CD4-positive, alpha-beta T cell (primary cell): Measurements from ENCODE around the gene FILIP1. TPM values are rescaled to one million over a fixed set of nuclear protein-coding genes. Genes with fewer than 3 reads are reported as not detected.

ENCODE experiments used
- ATAC-seq: fragments of 200-7000 bp; cut with Tn5 transposase; one replicate; pipeline ENCODE4 v1.10.0; 2022; ENCODE audit warnings: mild to moderate bottlenecking; ENCODE audit not compliant: poor library complexity
- CTCF ChIA-PET: fragments of 350-600 bp; sonication (Branson Sonifier 250); formaldehyde crosslinking; loops from one replicate; lab custom pipeline; 2021; ENCODE audit warnings: antibody characterized with exemption, inconsistent platforms; lab: Charles Lee
- POLR2A ChIA-PET: fragments of 350-600 bp; sonication (Branson Sonifier 250); formaldehyde crosslinking; loops from one replicate; lab custom pipeline; 2021; ENCODE audit warnings: antibody characterized with exemption, inconsistent platforms; lab: Charles Lee
- DNase-seq, 14 experiments: peaks; one replicate each; pipeline ENCODE4 v3.0.0-alpha.2; 2013 to 2020; ENCODE audit warnings: mixed read lengths in 2 of 14
- H3K27ac ChIP-seq, 2 donors: one replicate each; pipeline versions ENCODE4 v1.5.1 to v1.7.0; 2013; ENCODE audit warnings: low read length in 2 of 2, low read depth in 1 of 2, mild to moderate bottlenecking in 1 of 2
- H3K27me3 ChIP-seq, 2 experiments: 1 replicate in 1 of 2; 2 replicates in 1 of 2; pipeline versions ENCODE4 v1.6.1 to v1.7.0; 2013; ENCODE audit warnings: low read length in 2 of 2, control low read depth in 1 of 2, mild to moderate bottlenecking in 1 of 2, moderate library complexity in 1 of 2; ENCODE audit not compliant: insufficient read depth in 2 of 2, control insufficient read depth in 1 of 2
- H3K36me3 ChIP-seq: one replicate; pipeline ENCODE4 v1.6.1; 2013; ENCODE audit warnings: low read length, control low read depth; ENCODE audit not compliant: insufficient read depth
- H3K4me1 ChIP-seq: one replicate; pipeline ENCODE4 v1.6.1; 2013; ENCODE audit warnings: low read length, control low read depth; ENCODE audit not compliant: insufficient read depth
- H3K4me3 ChIP-seq: one replicate; pipeline ENCODE4 v1.5.1; 2013; ENCODE audit warnings: mild to moderate bottlenecking, low read length, moderate library complexity
- H3K9me3 ChIP-seq, 2 experiments: 1 replicate in 1 of 2; 2 replicates in 1 of 2; pipeline versions ENCODE4 v1.6.1 to v1.7.0; 2013; ENCODE audit warnings: low read length in 2 of 2, mild to moderate bottlenecking in 2 of 2, control low read depth in 1 of 2, moderate library complexity in 1 of 2; ENCODE audit not compliant: control insufficient read depth in 1 of 2, insufficient read depth in 1 of 2
- H3K27ac Mint-ChIP-seq: one replicate; pipeline ENCODE4 v1.8.0; 2020; ENCODE audit warnings: mixed read lengths
- H3K27me3 Mint-ChIP-seq: one replicate; pipeline ENCODE4 v1.8.0; 2021; ENCODE audit warnings: mixed read lengths
- H3K36me3 Mint-ChIP-seq: one replicate; pipeline ENCODE4 v1.8.0; 2021; ENCODE audit warnings: low read depth, mixed read lengths
- H3K4me1 Mint-ChIP-seq: one replicate; pipeline ENCODE4 v1.8.0; 2021; ENCODE audit warnings: low read depth, mixed read lengths
- H3K4me3 Mint-ChIP-seq: one replicate; pipeline ENCODE4 v1.8.0; 2020; ENCODE audit warnings: mild to moderate bottlenecking, mixed read lengths
- H3K9me3 Mint-ChIP-seq: one replicate; pipeline ENCODE4 v1.8.0; 2020; ENCODE audit warnings: mixed read lengths
- CTCF ChIP-seq: fragments of 200-600 bp; IDR thresholded peaks from one replicate; pipeline ENCODE4 v1.8.0; 2022; ENCODE audit warnings: antibody characterized with exemption, mild to moderate bottlenecking
- intact Hi-C, 2 experiments: fragments of 100-400 bp; cut with DNase I in 1 of 2; cut with micrococcal nuclease in 1 of 2; formaldehyde crosslinking; loops; one replicate each; pipeline versions ENCODE4 v1.15.1 to v1.9.0; 2023 to 2025; cut with DNase I, micrococcal nuclease
- total RNA-seq, 174 experiments: library from RNA in 2 of 174; stranded (reverse) in 2 of 174; gene quantifications; one replicate each; pipeline ENCODE4 v1.2.3 and lab custom pipeline; 2021 to 2026

Gene FILIP1
- total RNA-seq, 2 experiments from 2014 or later, result 0.06 TPM; not detected in 1

- CTCF ChIA-PET, result interaction anchor here (1.4 kb wide), 1 partner anchor 230 kb away, joined by 4 read pairs; no protein-coding TSS in a partner anchor
- POLR2A ChIA-PET, result no interaction called here
- no peak for TF ChIP-seq CTCF
Measured at GRCh38 chr6:75528423-75528822, 34.8 kb upstream of the FILIP1 start.

GRCh38 chr6:75526502-75527127, 33.0 kb upstream of the FILIP1 start:
- H3K36me3 ChIP-seq, result no peaks in the 10 kb centered on the region
- Mint-ChIP-seq H3K4me3 (no peak overlapping the region), H3K9me3 (no peaks in the 10 kb centered on the region), H3K4me1 (no peaks in the 10 kb centered on the region), H3K27ac (no peak overlapping the region), H3K36me3 (no peaks in the 10 kb centered on the region), H3K27me3 (peaks cover 52% of the 10 kb centered on the region)
- ChIA-PET POLR2A (no interaction called here), CTCF (no interaction called here)
- ATAC-seq (peak; percentile 82), DNase-seq (peak; percentile 2 to 79 (median 39))
- intact Hi-C loops, result loop anchor here (1.0 to 5.0 kb wide), 5 partner anchors 229 to 1789 kb away; no protein-coding TSS in a partner anchor
- TF ChIP-seq CTCF, result peak; percentile 72
- no peaks in the 10 kb centered on the region for H3K9me3 ChIP-seq
- no peak overlapping the region for H3K4me3 ChIP-seq
- peaks cover 0 to 16% of the 10 kb centered on the region in 2 experiments for H3K27me3 ChIP-seq
- no peaks in the 10 kb centered on the region for H3K4me1 ChIP-seq
- no peak overlapping the region for H3K27ac ChIP-seq

More at GRCh38 chr6:75528423-75528822, 34.8 kb upstream of the FILIP1 start:
- no peak for ATAC-seq
- Histone ChIP-seq H3K36me3 (no peaks in the 10 kb centered on the region), H3K4me1 (no peaks in the 10 kb centered on the region), H3K27ac (no peak overlapping the region), H3K4me3 (no peak overlapping the region), H3K27me3 (peaks cover 0 to 16% of the 10 kb centered on the region in 2 experiments), H3K9me3 (no peaks in the 10 kb centered on the region)
- Mint-ChIP-seq H3K27ac (no peak overlapping the region), H3K9me3 (no peaks in the 10 kb centered on the region), H3K4me1 (no peaks in the 10 kb centered on the region), H3K36me3 (no peaks in the 10 kb centered on the region), H3K4me3 (no peak overlapping the region), H3K27me3 (peaks cover 60% of the 10 kb centered on the region)
- intact Hi-C loops, result loop anchor here (5.0 kb wide), 1 partner anchor 1791 kb away; no protein-coding TSS in a partner anchor
- DNase-seq, result no peak

- intact Hi-C loops, result loop anchor here (1.0 to 5.0 kb wide), 5 partner anchors 228 to 1788 kb away; no protein-coding TSS in a partner anchor
- Histone ChIP-seq H3K9me3 (no peaks in the 10 kb centered on the region), H3K27me3 (peaks cover 0 to 13% of the 10 kb centered on the region in 2 experiments), H3K4me3 (no peak overlapping the region), H3K4me1 (no peaks in the 10 kb centered on the region), H3K36me3 (no peaks in the 10 kb centered on the region), H3K27ac (no peak overlapping the region)
- POLR2A ChIA-PET, result no interaction called here
- Mint-ChIP-seq H3K27ac (no peak overlapping the region), H3K4me1 (no peaks in the 10 kb centered on the region), H3K27me3 (peaks cover 43% of the 10 kb centered on the region), H3K9me3 (no peaks in the 10 kb centered on the region), H3K4me3 (no peak overlapping the region), H3K36me3 (no peaks in the 10 kb centered on the region)
- ATAC-seq, result no peak
- CTCF ChIA-PET, result interaction anchor here (1.4 kb wide), 1 partner anchor 228 kb away, joined by 3 read pairs; no protein-coding TSS in a partner anchor
- TF ChIP-seq CTCF, result no peak
- no peak for DNase-seq
Measured at GRCh38 chr6:75525682-75526081, 32.1 kb upstream of the FILIP1 start.
